Forelimb muscle (tissue), 1 donor: ENCODE results near the gene ADTRP. TPM values are rescaled to one million over a fixed set of nuclear protein-coding genes. Genes with fewer than 3 reads are reported as not detected.

Source experiments
- polyA plus RNA-seq: library from polyadenylated mRNA; unstranded; fragments of 120-200 nt; gene quantifications from one replicate; pipeline ENCODE4 v1.2.1, GENCODE V29; 2013; ENCODE audit not compliant: insufficient read length

Gene ADTRP
- polyA plus RNA-seq, 1 donor = 0.38 TPM

Other genes starting within 250 kb of the ADTRP start
- gene TMEM170B, start 241.1 kb downstream of the ADTRP start, polyA plus RNA-seq = 6.1 TPM
- gene HIVEP1, start 233.5 kb upstream of the ADTRP start, polyA plus RNA-seq = 19.8 TPM